SK-N-MC (cell line): ENCODE data around the gene CD40.

ENCODE experiments used
- EZH2 ChIP-seq: fragments of 200-600 bp; sonication (generic); IDR thresholded peaks from one replicate; pipeline ENCODE4 v1.6.1; 2017; ENCODE audit warnings: antibody characterized with exemption
- POLR2AphosphoS5 ChIP-seq: IDR thresholded peaks from 2 replicates; pipeline ENCODE4 v1.6.1; 2012; ENCODE audit warnings: mild to moderate bottlenecking, low read depth, low read length, borderline replicate concordance

- TF ChIP-seq POLR2AphosphoS5 (no peak), EZH2 (no peak)
Observed at GRCh38 chr20:46161921-46162320, 43.8 kb downstream of the CD40 start.
